HG03064 (cell line): ENCODE results near the gene HSPBAP1.
"Not testable (repeated sequence)": the region's sequence is repeated elsewhere in the genome, so short reads cannot be mapped to it uniquely, and the experiment has no call there.

ENCODE experiments used
- ATAC-seq: cut with Tn5 transposase; IDR thresholded peaks from one replicate; pipeline ENCODE4 v1.9.1; 2021; ENCODE audit warnings: low read depth; ENCODE audit not compliant: unreplicated experiment

HSPBAP1 gene

GRCh38 chr3:122786066-122786465 lies 7.6 kb downstream of the HSPBAP1 start:
- ATAC-seq: no peak

GRCh38 chr3:122785231-122785630 lies 8.4 kb downstream of the HSPBAP1 start:
- ATAC-seq: no peak

GRCh38 chr3:122784436-122784835 lies 9.2 kb downstream of the HSPBAP1 start:
- ATAC-seq: no peak

GRCh38 chr3:122782804-122783203 lies 10.8 kb downstream of the HSPBAP1 start:
- ATAC-seq: no peak

- no peak for ATAC-seq
These were observed 16.1 kb downstream of the HSPBAP1 start for GRCh38 chr3:122777563-122777962.

- ATAC-seq: no peak
These were observed 16.8 kb downstream of the HSPBAP1 start for GRCh38 chr3:122776675-122777468.

- ATAC-seq: no peak
These were observed 19.1 kb downstream of the HSPBAP1 start for GRCh38 chr3:122774564-122774963.

GRCh38 chr3:122773944-122774509 lies 19.6 kb downstream of the HSPBAP1 start:
- no peak for ATAC-seq

GRCh38 chr3:122772827-122773226 lies 20.8 kb downstream of the HSPBAP1 start:
- no peak for ATAC-seq

- no peak for ATAC-seq
These were observed 23.0 kb downstream of the HSPBAP1 start for GRCh38 chr3:122770521-122771202.

- no peak for ATAC-seq
These were observed 25.9 kb downstream of the HSPBAP1 start for GRCh38 chr3:122767540-122768372.

- no peak for ATAC-seq
These were observed 27.2 kb downstream of the HSPBAP1 start for GRCh38 chr3:122766430-122766829.

GRCh38 chr3:122760453-122761271 lies 33.0 kb downstream of the HSPBAP1 start:
- no peak for ATAC-seq

GRCh38 chr3:122758877-122759560 lies 34.6 kb downstream of the HSPBAP1 start:
- no peak for ATAC-seq

- no peak for ATAC-seq
These were observed 38.1 kb downstream of the HSPBAP1 start for GRCh38 chr3:122755491-122755890.

GRCh38 chr3:122754929-122755328 lies 38.7 kb downstream of the HSPBAP1 start:
- no peak for ATAC-seq

GRCh38 chr3:122748347-122748746 lies 45.3 kb downstream of the HSPBAP1 start:
- ATAC-seq: no peak

- not testable (repeated sequence) for ATAC-seq
These were observed 46.3 kb downstream of the HSPBAP1 start for GRCh38 chr3:122747295-122747694.

- ATAC-seq: no peak
These were observed 48.1 kb downstream of the HSPBAP1 start for GRCh38 chr3:122745369-122746021.
